KOPT-K1 (cell line): ENCODE results near the gene MMEL1.
"Not testable (repeated sequence)": the region's sequence is repeated elsewhere in the genome, so short reads cannot be mapped to it uniquely, and the experiment has no call there.

ENCODE experiments used
- H3K27ac ChIP-seq: fragments of 200-600 bp; sonication (generic); 2 replicates; pipeline ENCODE4 v1.5.1; 2016; ENCODE audit warnings: antibody characterized with exemption, mild to moderate bottlenecking, low read depth, low read length; ENCODE audit not compliant: poor library complexity, severe bottlenecking
- H3K36me3 ChIP-seq: fragments of 200-600 bp; sonication (generic); 2 replicates; pipeline ENCODE4 v1.5.1; 2017; ENCODE audit warnings: antibody characterized with exemption, mild to moderate bottlenecking, low read length, moderate library complexity; ENCODE audit not compliant: insufficient read depth
- H3K9me3 ChIP-seq: fragments of 200-600 bp; sonication (generic); 2 replicates; pipeline ENCODE4 v1.5.1; 2017; ENCODE audit warnings: antibody characterized with exemption, low read length, mild to moderate bottlenecking; ENCODE audit not compliant: insufficient read depth, poor library complexity, severe bottlenecking

The MMEL1 gene

DNA sequence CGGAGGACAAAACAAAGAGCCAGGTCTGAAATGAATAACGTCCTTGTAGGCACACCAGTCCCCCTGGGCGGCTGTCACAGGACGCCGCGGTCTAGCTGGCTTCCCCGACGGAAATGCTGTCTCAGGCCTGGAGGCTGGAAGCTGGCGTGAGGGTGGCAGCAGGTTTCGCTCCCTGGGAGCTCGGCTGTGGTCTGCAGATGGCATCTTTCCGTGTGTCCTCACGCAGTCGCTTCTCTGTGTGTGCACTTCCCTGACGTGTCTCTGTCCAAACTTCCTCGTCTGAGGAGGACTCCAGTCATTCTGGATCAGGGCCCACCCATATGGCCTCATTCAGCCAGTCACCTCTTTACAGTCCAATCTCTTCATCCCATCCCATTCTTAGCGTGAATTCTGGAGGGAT lies 62.5 kb downstream of the MMEL1 start:
- H3K27ac ChIP-seq = no peak overlapping the region
- no peaks in the 10 kb centered on the region for H3K36me3 ChIP-seq
- peaks cover 8% of the 10 kb centered on the region for H3K9me3 ChIP-seq

DNA sequence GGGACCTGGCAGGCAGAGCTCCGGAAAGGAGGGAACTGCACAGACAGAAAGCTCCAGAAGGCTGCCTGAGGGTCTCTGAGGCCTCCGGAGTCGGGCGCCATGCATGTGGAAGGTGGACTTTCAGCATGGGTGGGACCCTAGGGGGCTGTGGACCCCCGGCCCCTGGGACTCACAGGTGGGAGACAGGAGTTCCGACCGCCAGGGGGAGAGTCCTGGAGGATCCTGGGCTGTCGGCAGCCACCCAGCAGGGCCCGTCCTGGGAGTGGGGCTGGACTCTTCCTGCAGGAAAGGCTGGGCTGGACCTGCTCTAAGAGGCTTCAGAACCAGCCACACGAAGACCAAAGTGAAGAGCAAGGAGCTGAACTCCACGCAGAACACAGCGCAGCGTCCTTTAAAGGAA lies 63.1 kb downstream of the MMEL1 start:
- not testable (repeated sequence) for H3K27ac ChIP-seq, H3K36me3 ChIP-seq, H3K9me3 ChIP-seq

DNA sequence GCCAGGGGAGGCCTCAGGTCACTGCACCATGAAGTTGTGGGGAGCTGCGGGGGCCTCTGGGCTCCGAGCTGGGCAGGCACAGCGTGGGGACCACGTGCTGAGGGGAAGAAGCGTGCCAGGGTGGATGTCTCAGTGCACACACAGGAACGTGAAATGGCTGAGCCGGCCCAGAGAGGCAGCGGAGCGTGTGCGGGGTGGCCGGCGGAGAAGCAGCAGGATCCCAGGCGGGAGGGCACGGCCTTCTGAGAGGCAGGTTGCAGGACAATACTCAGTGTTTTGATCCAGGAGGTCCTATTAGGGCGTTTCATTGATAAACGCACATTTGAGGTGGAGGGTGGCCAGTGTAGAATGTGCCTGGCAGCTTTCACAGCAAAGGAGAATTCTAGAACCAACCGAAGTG lies 63.8 kb downstream of the MMEL1 start:
- H3K27ac ChIP-seq = no peak overlapping the region
- H3K9me3 ChIP-seq = peaks cover 8% of the 10 kb centered on the region
- no peaks in the 10 kb centered on the region for H3K36me3 ChIP-seq

DNA sequence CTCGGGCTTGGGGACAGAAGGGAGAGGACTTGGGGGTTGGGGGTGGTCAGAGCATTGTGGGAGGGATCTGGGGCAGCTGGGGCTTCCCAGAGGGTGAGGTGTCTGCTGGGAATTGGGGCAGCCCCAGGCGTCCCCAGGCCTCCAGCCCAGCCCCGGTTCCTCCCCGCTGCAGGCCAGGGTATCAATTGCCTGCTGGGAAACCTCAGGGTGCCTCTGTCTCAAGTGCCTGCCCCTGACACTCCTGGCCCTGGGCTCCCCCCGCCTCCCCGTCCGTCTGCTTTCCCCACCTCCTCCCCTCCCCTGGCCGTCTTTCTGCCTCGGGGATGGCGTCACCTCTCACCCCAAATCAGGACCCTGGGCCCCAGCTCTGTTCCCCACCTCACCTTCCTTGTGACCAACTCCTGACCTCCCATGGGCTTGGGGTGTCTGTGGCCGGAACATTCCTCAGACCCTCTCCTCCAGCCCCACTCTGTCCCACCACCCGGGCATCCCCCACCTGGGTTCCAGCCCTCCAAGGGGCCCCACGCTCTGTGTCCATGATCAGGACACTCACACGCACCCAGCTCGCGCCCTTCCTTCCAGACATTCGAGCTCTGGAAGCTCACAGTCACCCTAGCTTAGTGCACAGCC lies 64.5 kb downstream of the MMEL1 start:
- H3K9me3 ChIP-seq, H3K27ac ChIP-seq, H3K36me3 ChIP-seq: not testable (repeated sequence)

DNA sequence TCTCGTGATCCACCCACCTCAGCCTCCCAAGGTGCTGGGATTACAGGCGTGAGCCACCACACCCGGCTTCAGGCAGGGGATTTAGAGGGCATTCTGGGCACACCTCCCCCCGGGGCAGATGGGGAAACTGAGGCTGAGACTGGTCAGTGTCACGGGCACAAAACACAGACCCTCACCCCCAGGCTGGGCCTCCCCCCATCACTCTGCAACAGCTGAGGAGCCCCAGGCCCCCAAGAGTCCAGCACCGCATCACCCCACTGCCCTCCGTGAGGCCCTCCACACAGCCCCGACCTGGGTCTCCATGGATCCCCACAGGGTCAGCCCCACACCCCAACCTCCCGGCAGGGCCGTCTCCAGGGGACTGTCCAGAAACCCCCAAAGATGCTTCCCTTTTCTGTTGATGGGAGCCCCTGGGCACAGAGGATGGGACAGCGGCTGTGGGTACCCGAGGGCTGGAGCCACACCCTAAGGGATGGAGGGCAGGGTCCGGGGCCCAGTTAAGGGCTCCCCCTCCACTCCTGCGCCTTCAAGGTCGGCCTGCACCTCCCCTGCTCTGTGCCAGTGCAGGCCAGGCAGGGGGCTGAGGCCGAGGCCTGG lies 65.6 kb downstream of the MMEL1 start:
- Histone ChIP-seq H3K9me3 (no peaks in the 10 kb centered on the region), H3K27ac (no peak overlapping the region)

GRCh38 chr1:2566101-2567045 lies 66.4 kb downstream of the MMEL1 start:
- Histone ChIP-seq H3K9me3 (no peaks in the 10 kb centered on the region), H3K27ac (no peak overlapping the region), H3K36me3 (peaks cover 6% of the 10 kb centered on the region; the same call in 1 of the 2 replicates)

More for the DNA sequence above, 65.6 kb downstream of the MMEL1 start:
- H3K36me3 ChIP-seq = peaks cover 6% of the 10 kb centered on the region; the same call in 1 of the 2 replicates

DNA sequence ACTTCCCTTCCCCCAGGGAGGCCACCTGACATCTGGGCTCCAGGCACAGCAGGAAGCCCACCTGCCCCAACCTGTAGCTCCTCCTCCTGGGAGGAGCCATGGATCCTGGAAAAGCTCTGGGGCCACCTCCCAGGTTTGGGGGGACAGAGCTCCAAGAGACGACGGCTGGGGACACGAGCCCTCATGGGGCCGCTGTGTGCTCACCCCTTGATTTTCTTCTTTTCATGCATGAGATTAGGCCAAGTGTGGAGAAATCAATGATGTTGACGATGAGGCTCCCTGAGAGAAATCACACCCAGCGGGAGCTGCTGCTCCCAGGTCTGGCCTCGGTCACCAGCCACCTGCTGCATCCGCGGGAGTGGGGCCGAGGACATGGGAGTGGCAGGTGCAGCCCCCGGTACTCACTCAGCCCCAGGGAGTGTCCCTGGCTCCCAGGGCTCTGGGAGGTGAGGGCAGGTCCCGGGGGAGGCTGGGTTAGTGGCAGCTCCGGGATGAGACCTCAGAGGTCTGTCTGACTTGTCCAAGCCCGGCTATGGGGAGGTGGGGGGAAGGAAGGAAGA lies 67.9 kb downstream of the MMEL1 start:
- H3K27ac ChIP-seq = no peak overlapping the region
- H3K9me3 ChIP-seq = no peaks in the 10 kb centered on the region
- peaks cover 6% of the 10 kb centered on the region; the same call in 1 of the 2 replicates for H3K36me3 ChIP-seq

GRCh38 chr1:2564006-2564814 lies 68.6 kb downstream of the MMEL1 start:
- H3K36me3 ChIP-seq = peaks cover 6% of the 10 kb centered on the region; the same call in 1 of the 2 replicates
- no peak overlapping the region for H3K27ac ChIP-seq
- no peaks in the 10 kb centered on the region for H3K9me3 ChIP-seq

- no peak overlapping the region for H3K27ac ChIP-seq
- peaks cover 6% of the 10 kb centered on the region; the same call in 1 of the 2 replicates for H3K36me3 ChIP-seq
- no peaks in the 10 kb centered on the region for H3K9me3 ChIP-seq
Measured at GRCh38 chr1:2563205-2563604, 69.6 kb downstream of the MMEL1 start.

DNA sequence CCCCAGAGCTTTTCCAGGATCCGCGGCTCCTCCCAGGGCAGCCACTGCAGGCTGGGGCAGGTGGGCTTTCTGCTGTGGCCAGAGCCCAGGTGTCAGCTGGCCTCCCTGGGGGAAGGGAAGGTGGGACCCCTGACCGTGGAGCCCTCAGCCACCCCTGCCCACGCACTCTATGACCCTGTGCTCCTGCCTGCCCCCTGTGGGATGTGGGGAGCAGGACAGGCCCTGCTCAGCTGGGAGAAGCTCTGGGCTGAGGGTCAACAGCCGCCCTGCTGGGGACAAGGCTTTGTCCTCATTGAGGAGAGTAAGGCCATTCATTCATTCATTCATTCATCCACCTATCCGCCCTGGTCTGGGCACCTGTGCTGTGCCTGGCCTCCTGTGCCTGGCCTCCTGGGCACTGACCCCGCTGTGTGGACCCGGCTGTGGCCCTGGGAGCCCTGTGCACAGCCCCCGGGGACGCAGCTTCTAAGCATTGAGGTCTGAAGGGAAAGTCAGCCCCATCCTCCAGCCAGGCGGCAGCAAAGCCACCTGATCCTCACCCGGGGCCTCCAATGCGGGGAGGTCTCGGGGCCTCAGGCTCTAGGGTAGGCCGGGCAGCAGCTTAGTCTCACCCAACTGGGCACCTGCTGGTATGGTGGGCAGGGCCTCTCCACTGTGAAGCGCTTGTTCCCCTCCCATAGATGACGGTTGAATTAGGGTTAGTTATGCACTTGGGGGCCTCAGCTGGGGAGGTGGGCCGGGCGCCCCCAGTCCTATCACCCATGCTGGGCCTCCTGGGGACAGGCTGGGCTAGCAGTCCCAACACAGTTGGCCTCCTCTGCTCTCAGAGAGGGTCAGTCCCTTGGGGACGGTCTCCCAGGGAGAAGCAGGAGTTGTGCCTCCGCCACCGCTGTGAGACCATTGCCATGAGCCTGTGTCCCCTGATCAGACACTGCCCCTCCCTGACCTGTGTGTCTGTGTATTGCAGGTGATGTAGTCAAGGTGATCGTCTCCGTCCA lies 70.6 kb downstream of the MMEL1 start:
- Histone ChIP-seq H3K9me3 (no peaks in the 10 kb centered on the region), H3K27ac (no peak overlapping the region), H3K36me3 (peaks cover 6% of the 10 kb centered on the region; the same call in 1 of the 2 replicates)

- peaks cover 6% of the 10 kb centered on the region; the same call in 1 of the 2 replicates for H3K36me3 ChIP-seq
- no peaks in the 10 kb centered on the region for H3K9me3 ChIP-seq
- H3K27ac ChIP-seq = no peak overlapping the region
Measured at GRCh38 chr1:2561446-2561845, 71.4 kb downstream of the MMEL1 start.

- H3K9me3 ChIP-seq = no peaks in the 10 kb centered on the region
- no peak overlapping the region for H3K27ac ChIP-seq
- H3K36me3 ChIP-seq = peaks cover 6% of the 10 kb centered on the region; the same call in 1 of the 2 replicates
Measured at GRCh38 chr1:2560299-2561073, 72.3 kb downstream of the MMEL1 start.
